H1 (cell line): Measurements from ENCODE around the gene KLHDC7B. TPM values are rescaled to one million over a fixed set of nuclear protein-coding genes. Genes with fewer than 3 reads are reported as not detected.

ENCODE experiments used
- CTCF ChIA-PET: fragments of 300-600 bp; sonication (Branson Sonifier 250); formaldehyde crosslinking; loops from one replicate; lab custom pipeline; 2021; ENCODE audit not compliant: partially characterized antibody; lab: Charles Lee
- POLR2A ChIA-PET: fragments of 300-600 bp; sonication (Branson Sonifier 250); formaldehyde crosslinking; loops from one replicate; lab custom pipeline; 2021; ENCODE audit warnings: inconsistent platforms; ENCODE audit not compliant: partially characterized antibody; lab: Charles Lee
- DNase-seq, 2 experiments: peaks; one replicate each; pipeline versions ENCODE4 v3.0.0 to v3.0.0-alpha.2; 2010 to 2022; ENCODE audit warnings: low spot score in 2 of 2, low read depth in 1 of 2, mixed read lengths in 1 of 2
- FAIRE-seq: peaks from 2 replicates; lab custom pipeline; 2011; peaks lifted over from hg19 to GRCh38; lab: Jason Lieb, UNC
- H2AFZ ChIP-seq: 2 replicates; pipeline ENCODE4 v1.8.1; 2012; ENCODE audit warnings: low read length, inconsistent platforms
- H2AK5ac ChIP-seq: 2 replicates; pipeline ENCODE4 v1.6.1; 2013; ENCODE audit warnings: low read depth, low read length
- H2BK120ac ChIP-seq: replicated peaks from 2 replicates; pipeline ENCODE3; 2013; ENCODE audit warnings: low read depth, low read length, inconsistent platforms
- H2BK12ac ChIP-seq: 2 replicates; pipeline ENCODE4 v1.6.1; 2013; ENCODE audit warnings: low read depth, low read length
- H2BK15ac ChIP-seq: 2 replicates; pipeline ENCODE4 v1.6.1; 2013; ENCODE audit warnings: low read length
- H2BK20ac ChIP-seq: 2 replicates; pipeline ENCODE4 v1.6.1; 2013; ENCODE audit warnings: low read length
- H2BK5ac ChIP-seq: 2 replicates; pipeline ENCODE4 v1.6.1; 2013; ENCODE audit warnings: low read depth, low read length
- H3K14ac ChIP-seq: 2 replicates; pipeline ENCODE4 v1.6.1; 2013; ENCODE audit warnings: inconsistent platforms; ENCODE audit not compliant: insufficient read length
- H3K18ac ChIP-seq: 2 replicates; pipeline ENCODE4 v1.6.1; 2013; ENCODE audit warnings: low read length; ENCODE audit errors: extremely low read depth
- H3K23ac ChIP-seq: 2 replicates; pipeline ENCODE4 v1.6.1; 2013; ENCODE audit warnings: inconsistent platforms; ENCODE audit not compliant: insufficient read length
- H3K23me2 ChIP-seq: 2 replicates; pipeline ENCODE4 v1.6.1; 2013; ENCODE audit warnings: low read depth, low read length
- H3K27ac ChIP-seq: 2 replicates; pipeline ENCODE4 v1.6.1; 2011; ENCODE audit warnings: low read depth, low read length, inconsistent platforms
- H3K27me3 ChIP-seq, 4 experiments: replicated peaks in 1 of 4; 1 replicate in 1 of 4; 2 replicates in 3 of 4; pipeline versions ENCODE4 v1.6.1 to v1.8.1; 2011 to 2013; ENCODE audit warnings: low read length in 3 of 4, mild to moderate bottlenecking in 3 of 4, inconsistent platforms in 2 of 4, mixed read lengths in 2 of 4, moderate library complexity in 1 of 4; ENCODE audit not compliant: control insufficient read depth in 3 of 4, insufficient read depth in 3 of 4; ENCODE audit errors: extremely low read depth in 1 of 4
- H3K36me3 ChIP-seq, 4 experiments: 2 replicates each; pipeline versions ENCODE4 v1.6.1 to v1.8.1; 2011 to 2013; ENCODE audit warnings: mild to moderate bottlenecking in 4 of 4, low read length in 3 of 4, moderate library complexity in 2 of 4, control low read depth in 1 of 4, inconsistent platforms in 1 of 4; ENCODE audit not compliant: insufficient read depth in 4 of 4, control insufficient read depth in 2 of 4
- H3K4ac ChIP-seq: replicated peaks from 2 replicates; pipeline ENCODE3; 2013; ENCODE audit warnings: low read length, low read depth, mixed read lengths, inconsistent platforms; ENCODE audit not compliant: insufficient read length
- H3K4me1 ChIP-seq, 4 experiments: replicated peaks in 1 of 4; 1 replicate in 1 of 4; 2 replicates in 3 of 4; pipeline versions ENCODE4 v1.6.1 to v1.8.1; 2011 to 2013; ENCODE audit warnings: low read length in 3 of 4, inconsistent platforms in 2 of 4, mixed read lengths in 1 of 4; ENCODE audit not compliant: insufficient read depth in 4 of 4, control insufficient read depth in 3 of 4
- H3K4me2 ChIP-seq, 2 experiments: 2 replicates each; pipeline versions ENCODE4 v1.6.1 to v1.8.1; 2011 to 2013; ENCODE audit warnings: low read depth in 2 of 2, low read length in 2 of 2, control low read depth in 1 of 2, inconsistent platforms in 1 of 2, mild to moderate bottlenecking in 1 of 2; ENCODE audit not compliant: insufficient read depth in 1 of 2
- H3K4me3 ChIP-seq, 4 experiments: fragments of 200-600, 300-600 bp in 1 of 4; sonication (generic), shearing (Covaris generic), sonication (Bioruptor Twin) in 1 of 4; 2 replicates each; pipeline versions ENCODE4 v1.5.1 to v1.8.1; 2011 to 2016; ENCODE audit warnings: low read length in 4 of 4, low read depth in 3 of 4, control low read depth in 2 of 4, inconsistent platforms in 2 of 4, mild to moderate bottlenecking in 2 of 4, mixed read lengths in 1 of 4, moderate library complexity in 1 of 4; ENCODE audit not compliant: insufficient read depth in 2 of 4; ENCODE audit errors: extremely low read depth in 1 of 4
- H3K56ac ChIP-seq: replicated peaks from 2 replicates; pipeline ENCODE3; 2013; ENCODE audit warnings: low read depth, mild to moderate bottlenecking, mixed read lengths, low read length, inconsistent platforms; ENCODE audit not compliant: insufficient read length
- H3K79me1 ChIP-seq: 2 replicates; pipeline ENCODE4 v1.6.1; 2013; ENCODE audit warnings: low read depth, low read length, control low read depth
- H3K79me2 ChIP-seq, 2 experiments: 2 replicates each; pipeline versions ENCODE4 v1.6.1 to v1.8.1; 2012 to 2013; ENCODE audit warnings: low read length in 2 of 2, mild to moderate bottlenecking in 2 of 2, inconsistent platforms in 1 of 2; ENCODE audit not compliant: insufficient read depth in 2 of 2, control insufficient read depth in 1 of 2
- H3K9ac ChIP-seq, 4 experiments: replicated peaks in 1 of 4; 1 replicate in 1 of 4; 2 replicates in 3 of 4; pipeline versions ENCODE4 v1.6.1 to v1.8.1; 2011 to 2013; ENCODE audit warnings: low read depth in 3 of 4, low read length in 3 of 4, control low read depth in 2 of 4, mild to moderate bottlenecking in 2 of 4, moderate library complexity in 2 of 4, inconsistent platforms in 1 of 4; ENCODE audit errors: extremely low read depth in 1 of 4
- H3K9me3 ChIP-seq, 2 experiments: 2 replicates each; pipeline versions ENCODE4 v1.6.1 to v1.8.1; 2012 to 2013; ENCODE audit warnings: mild to moderate bottlenecking in 2 of 2, moderate library complexity in 2 of 2, control low read depth in 1 of 2, inconsistent platforms in 1 of 2, low read depth in 1 of 2, low read length in 1 of 2, mixed read lengths in 1 of 2; ENCODE audit not compliant: insufficient read depth in 2 of 2
- H4K20me1 ChIP-seq, 2 experiments: replicated peaks in 1 of 2; 2 replicates each; pipeline versions ENCODE3 to v1.8.1; 2011 to 2013; ENCODE audit warnings: inconsistent platforms in 2 of 2, low read length in 2 of 2, mild to moderate bottlenecking in 1 of 2; ENCODE audit not compliant: insufficient read depth in 2 of 2, control insufficient read depth in 1 of 2
- H4K5ac ChIP-seq: 2 replicates; pipeline ENCODE4 v1.6.1; 2013; ENCODE audit warnings: low read length, low read depth, mixed read lengths, inconsistent platforms; ENCODE audit not compliant: insufficient read length
- H4K8ac ChIP-seq: 2 replicates; pipeline ENCODE4 v1.8.0; 2013; ENCODE audit warnings: mild to moderate bottlenecking, moderate library complexity, low read length, inconsistent platforms; ENCODE audit not compliant: insufficient read depth; ENCODE audit errors: extremely low read depth
- H4K91ac ChIP-seq: replicated peaks from 2 replicates; pipeline ENCODE3; 2013; ENCODE audit warnings: low read length, mixed read lengths, inconsistent platforms; ENCODE audit not compliant: insufficient read length
- ASH2L ChIP-seq: fragments of 200-600, 300-600 bp; sonication (generic); IDR thresholded peaks from one replicate; pipeline ENCODE4 v1.7.1; 2017; ENCODE audit warnings: low read length
- ATF2 ChIP-seq: IDR thresholded peaks from 2 replicates; pipeline ENCODE4 v1.6.1; 2012; ENCODE audit warnings: low read length, inconsistent platforms
- EZH2 ChIP-seq: fragments of 200-600 bp; sonication (generic); IDR thresholded peaks from 2 replicates; pipeline ENCODE4 v1.7.1; 2012; ENCODE audit warnings: low read depth, mild to moderate bottlenecking, moderate library complexity, low read length, inconsistent platforms; ENCODE audit not compliant: severe bottlenecking
- HDAC6 ChIP-seq: IDR thresholded peaks from one replicate; pipeline ENCODE4 v1.7.1; 2012; ENCODE audit warnings: low read depth, mild to moderate bottlenecking, inconsistent platforms, low read length, moderate library complexity
- MAFK ChIP-seq: IDR thresholded peaks from 2 replicates; pipeline ENCODE4 v1.6.1; 2012; ENCODE audit warnings: low read depth, mild to moderate bottlenecking, improper control_type of control experiment, low read length
- POU5F1 ChIP-seq: IDR thresholded peaks from 2 replicates; pipeline ENCODE4 v1.6.1; 2011; ENCODE audit warnings: low read depth, mild to moderate bottlenecking, low read length, moderate library complexity
- RAD21 ChIP-seq, 2 experiments: IDR thresholded peaks in 1 of 2; conservative IDR thresholded peaks in 1 of 2; 2 replicates each; pipeline ENCODE4 v1.6.1; 2011; ENCODE audit warnings: low read depth in 2 of 2, low read length in 2 of 2, improper control_type of control experiment in 1 of 2, inconsistent platforms in 1 of 2, mild to moderate bottlenecking in 1 of 2, moderate library complexity in 1 of 2
- SAP30 ChIP-seq: fragments of 300-600 bp; sonication (generic); IDR thresholded peaks from 2 replicates; pipeline ENCODE4 v1.7.1; 2012; ENCODE audit warnings: low read length, moderate library complexity, mild to moderate bottlenecking, inconsistent platforms; ENCODE audit not compliant: insufficient read depth, insufficient replicate concordance
- SIX5 ChIP-seq: IDR thresholded peaks from 2 replicates; pipeline ENCODE4 v1.6.1; 2011; ENCODE audit warnings: mild to moderate bottlenecking, low read depth, low read length
- SRF ChIP-seq: IDR thresholded peaks from 2 replicates; pipeline ENCODE4 v1.6.1; 2011; ENCODE audit warnings: mild to moderate bottlenecking, low read depth, low read length, moderate library complexity
- WGBS, 2 experiments: shearing (Covaris generic) in 1 of 2; methylation state at CpG; one replicate each; pipeline versions ENCODE4 v1.1.6 to v1.1.7; 2013 to 2015; ENCODE audit warnings: low lambda C conversion rate in 2 of 2, mixed read lengths in 2 of 2, inconsistent platforms in 1 of 2, low coverage in 1 of 2, missing lambda C conversion rate in 1 of 2; ENCODE audit not compliant: insufficient replicate concordance in 2 of 2, insufficient coverage in 1 of 2, insufficient read length in 1 of 2; ENCODE audit errors: extremely low coverage in 1 of 2, missing lambda C conversion rate in 1 of 2; 5-methylcytosine and 5-hydroxymethylcytosine counted together
- polyA plus RNA-seq, 7 experiments: library from polyadenylated mRNA; depleted of rRNA in 3 of 7; stranded (reverse) in 5 of 7; unstranded in 2 of 7; fragments of >200 nt in 5 of 7; fragments of 200-250 nt in 2 of 7; gene quantifications; 1 replicate in 5 of 7; 2 replicates in 1 of 7; 4 replicates in 1 of 7; pipeline versions ENCODE4 v1.2.1 to v1.2.3, GENCODE V29; 2011 to 2013; ENCODE audit warnings: missing spikeins in 2 of 7, mixed read lengths in 2 of 7
- total RNA-seq: library from RNA; stranded (reverse); fragmentation: NEBNext Ultra II Directional; extraction: Animal tissue kit (Norgen Biotek cat#: 25700); gene quantifications from 2 replicates; pipeline ENCODE4 v1.2.1, GENCODE V29; 2021
- TF ChIP-seq, protein P1 (sequence below): IDR thresholded peaks from 2 replicates; pipeline ENCODE4 v1.6.1; 2011; ENCODE audit warnings: low read depth, mild to moderate bottlenecking, low read length; ENCODE audit not compliant: insufficient read depth

KLHDC7B gene
- total and polyA plus RNA-seq, 2 of the 8 experiments (the other 6 are each of a cell fraction or from before 2014, with no cell fraction given): not detected

DNA sequence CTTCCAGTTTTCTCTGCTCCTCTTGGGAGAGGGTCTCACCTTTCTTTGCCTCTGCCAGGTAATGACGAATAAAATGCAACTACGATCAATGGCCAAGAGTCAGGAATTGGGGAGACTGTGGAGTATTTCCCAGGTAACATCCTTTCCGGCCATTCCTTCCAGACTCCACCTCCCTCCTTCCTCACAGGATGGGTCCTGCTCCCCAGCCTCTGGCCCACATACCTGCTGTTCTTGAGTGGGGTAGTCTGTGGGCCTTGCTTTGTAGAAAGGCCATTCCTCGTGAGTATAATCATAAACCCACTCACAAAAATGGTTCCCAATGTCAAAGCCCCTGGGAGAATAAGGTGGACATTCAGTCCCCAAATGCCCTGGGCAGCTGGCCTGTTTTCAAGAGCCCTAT lies 34.1 kb downstream of the KLHDC7B start:
- no peak overlapping the region for H2BK120ac ChIP-seq
- H2BK15ac ChIP-seq: no peak overlapping the region
- no peak overlapping the region for H3K4ac ChIP-seq
- peaks cover 0 to 13% (median 4%) of the 10 kb centered on the region in 4 experiments; a peak in 5 of 8 replicates for H3K36me3 ChIP-seq
- no peak overlapping the region for H4K5ac ChIP-seq
- H2BK20ac ChIP-seq: no peak overlapping the region
- H3K4me1 ChIP-seq: peaks cover 4 to 13% (median 6%) of the 10 kb centered on the region in 4 experiments
- H3K4me3 ChIP-seq: no peak overlapping the region
- peaks cover 10% of the 10 kb centered on the region; the same call in 1 of the 2 replicates for H3K23me2 ChIP-seq
- H3K79me1 ChIP-seq: peaks cover 7% of the 10 kb centered on the region; the same call in 1 of the 2 replicates
- peaks cover 3% of the 10 kb centered on the region in 2 experiments for H4K20me1 ChIP-seq
- ChIA-PET POLR2A (interaction anchor here (1.3 to 1.6 kb wide), 2 partner anchors 10 to 32 kb away, joined by 4 to 8 read pairs; no protein-coding TSS in a partner anchor), CTCF (interaction anchor here (2.1 to 4.5 kb wide), 2 partner anchors 32 to 120 kb away, joined by 9 to 23 read pairs; no protein-coding TSS in a partner anchor)
- no peak overlapping the region for H3K27ac ChIP-seq
- H3K14ac ChIP-seq: no peak overlapping the region
- H3K4me2 ChIP-seq: no peak overlapping the region
- no peak overlapping the region for H3K9ac ChIP-seq
- no peak overlapping the region for H4K8ac ChIP-seq
- no peak overlapping the region for H2BK5ac ChIP-seq
- H3K23ac ChIP-seq: no peak overlapping the region
- no peak overlapping the region for H2AFZ ChIP-seq
- H3K79me2 ChIP-seq: peaks cover 0 to 7% of the 10 kb centered on the region in 2 experiments; a peak in 1 of 4 replicates
- H3K9me3 ChIP-seq: no peaks in the 10 kb centered on the region
- H4K91ac ChIP-seq: no peak overlapping the region
- H2BK12ac ChIP-seq: no peak overlapping the region
- WGBS, 2 experiments: 87% methylated on average over 4 of the region's 4 CpGs; no CpG with 5 or more reads in 1 of the 2 experiments
- no peak overlapping the region for H3K56ac ChIP-seq
- FAIRE-seq (no peak), DNase-seq (no peak)
- no peak overlapping the region for H3K18ac ChIP-seq
- H3K27me3 ChIP-seq: no peaks in the 10 kb centered on the region
- no peak overlapping the region for H2AK5ac ChIP-seq
- TF ChIP-seq SAP30: no peak
- no peak for TF ChIP-seq ATF2
- no peak for TF ChIP-seq ASH2L
- no peak for TF ChIP-seq EZH2
- TF ChIP-seq, protein P1, sequence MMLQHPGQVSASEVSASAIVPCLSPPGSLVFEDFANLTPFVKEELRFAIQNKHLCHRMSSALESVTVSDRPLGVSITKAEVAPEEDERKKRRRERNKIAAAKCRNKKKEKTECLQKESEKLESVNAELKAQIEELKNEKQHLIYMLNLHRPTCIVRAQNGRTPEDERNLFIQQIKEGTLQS: no peak
- TF ChIP-seq HDAC6: no peak
- no peak for TF ChIP-seq MAFK
- no peak for TF ChIP-seq SIX5
- no peak for TF ChIP-seq RAD21 (IDR thresholded peaks at IDR 0.05 in 1 of 2, conservative IDR thresholded peaks at IDR 0.05 in 1 of 2; ENCODE audit: low read depth in 2 of 2, low read length in 2 of 2)
- TF ChIP-seq POU5F1: no peak
- no peak for TF ChIP-seq SRF
